A673 (cell line): Measurements from ENCODE around the gene KCNJ11.

ENCODE experiments used
- CTCF ChIP-seq: fragments of 300-800, 200-600 bp; sonication (generic); conservative IDR thresholded peaks from 2 replicates; pipeline ENCODE4 v1.5.1; 2017; ENCODE audit warnings: low read depth, mild to moderate bottlenecking, antibody characterized with exemption, low read length, moderate library complexity, mixed read lengths
- EZH2 ChIP-seq: fragments of 200-600 bp; sonication (generic); IDR thresholded peaks from 2 replicates; pipeline ENCODE4 v1.6.1; 2017; ENCODE audit warnings: borderline replicate concordance, low read depth, mild to moderate bottlenecking, mixed read lengths, antibody characterized with exemption, low read length; ENCODE audit not compliant: poor library complexity, severe bottlenecking

GRCh38 chr11:17387254-17387653, 1.2 kb downstream of the KCNJ11 start:
- TF ChIP-seq CTCF (no peak), EZH2 (no peak)
